Upper lobe of left lung (tissue), 6 donors: ENCODE results near the gene FAM228B. TPM values are rescaled to one million over a fixed set of nuclear protein-coding genes. Genes with fewer than 3 reads are reported as not detected.

Experiments
- ATAC-seq, 2 donors: fragments of 200-7000 bp; cut with Tn5 transposase; one replicate each; pipeline ENCODE4 v1.9.1; 2022; ENCODE audit warnings: mild to moderate bottlenecking in 2 of 2, moderate library complexity in 2 of 2; ENCODE audit not compliant: low FRiP score in 2 of 2
- DNase-seq, 2 donors: peaks; one replicate each; pipeline ENCODE4 v3.0.0-alpha.2; 2019 to 2020
- H3K27ac ChIP-seq, 4 donors: fragments of 200-600 bp; sonication (generic); one replicate each; pipeline ENCODE4 v1.5.1; 2016 to 2019
- H3K27me3 ChIP-seq, 4 donors: fragments of 200-600 bp; sonication (generic); one replicate each; pipeline ENCODE4 v1.5.1; 2017 to 2019
- H3K36me3 ChIP-seq, 4 donors: fragments of 200-600 bp; sonication (generic); one replicate each; pipeline ENCODE4 v1.5.1; 2016 to 2019
- H3K4me1 ChIP-seq, 4 donors: fragments of 200-600 bp; sonication (generic); one replicate each; pipeline ENCODE4 v1.5.1; 2018 to 2019
- H3K4me3 ChIP-seq, 4 donors: fragments of 200-600 bp; sonication (generic); one replicate each; pipeline ENCODE4 v1.5.1; 2017 to 2019; ENCODE audit warnings: mild to moderate bottlenecking in 2 of 4, moderate library complexity in 1 of 4
- H3K9me3 ChIP-seq, 4 donors: fragments of 200-600 bp; sonication (generic); one replicate each; pipeline ENCODE4 v1.5.1; 2018 to 2019
- EP300 ChIP-seq, 4 donors: sonication (generic); formaldehyde crosslinking; IDR thresholded peaks; one replicate each; pipeline ENCODE4 v1.5.1; 2017; ENCODE audit warnings: antibody characterized with exemption in 4 of 4, control low read depth in 2 of 4
- POLR2A ChIP-seq, 4 donors: fragments of 450-650 bp; IDR thresholded peaks; one replicate each; pipeline ENCODE4 v1.5.1; 2016 to 2017; ENCODE audit warnings: antibody characterized with exemption in 4 of 4, mild to moderate bottlenecking in 2 of 4
- POLR2AphosphoS5 ChIP-seq, 2 donors: sonication (generic); formaldehyde crosslinking; IDR thresholded peaks; one replicate each; pipeline ENCODE4 v1.5.1; 2017; ENCODE audit warnings: antibody characterized with exemption in 2 of 2
- WGBS, 2 donors: methylation state at CpG; one replicate each; pipeline ENCODE4 v1.1.5; 2017 to 2018; 5-methylcytosine and 5-hydroxymethylcytosine counted together
- total RNA-seq, 6 donors: library from RNA; depleted of rRNA in 4 of 6; stranded (reverse); fragments of >200 nt in 4 of 6; gene quantifications; one replicate each; pipeline versions ENCODE4 v1.1.0 to v1.2.1, GENCODE V29; 2016 to 2021
- TF ChIP-seq, protein P1 (sequence below), 6 experiments: fragments of 450-650 bp in 4 of 6; fragments of 200-600 bp in 2 of 6; sonication (generic) in 2 of 6; IDR thresholded peaks; one replicate each; pipeline ENCODE4 v1.5.1; 2016 to 2019; ENCODE audit warnings: antibody characterized with exemption in 6 of 6
- donor health status: DM: no; HTN: no; CAD: no; lungs with moderate emphysema.
- donor health status: DM: no; HTN: yes; CAD: no; lungs with severe emphysema.

FAM228B gene
- total RNA-seq, 6 donors from 2014 or later, result 15.5 to 28.3 (median 22.8) TPM

DNA sequence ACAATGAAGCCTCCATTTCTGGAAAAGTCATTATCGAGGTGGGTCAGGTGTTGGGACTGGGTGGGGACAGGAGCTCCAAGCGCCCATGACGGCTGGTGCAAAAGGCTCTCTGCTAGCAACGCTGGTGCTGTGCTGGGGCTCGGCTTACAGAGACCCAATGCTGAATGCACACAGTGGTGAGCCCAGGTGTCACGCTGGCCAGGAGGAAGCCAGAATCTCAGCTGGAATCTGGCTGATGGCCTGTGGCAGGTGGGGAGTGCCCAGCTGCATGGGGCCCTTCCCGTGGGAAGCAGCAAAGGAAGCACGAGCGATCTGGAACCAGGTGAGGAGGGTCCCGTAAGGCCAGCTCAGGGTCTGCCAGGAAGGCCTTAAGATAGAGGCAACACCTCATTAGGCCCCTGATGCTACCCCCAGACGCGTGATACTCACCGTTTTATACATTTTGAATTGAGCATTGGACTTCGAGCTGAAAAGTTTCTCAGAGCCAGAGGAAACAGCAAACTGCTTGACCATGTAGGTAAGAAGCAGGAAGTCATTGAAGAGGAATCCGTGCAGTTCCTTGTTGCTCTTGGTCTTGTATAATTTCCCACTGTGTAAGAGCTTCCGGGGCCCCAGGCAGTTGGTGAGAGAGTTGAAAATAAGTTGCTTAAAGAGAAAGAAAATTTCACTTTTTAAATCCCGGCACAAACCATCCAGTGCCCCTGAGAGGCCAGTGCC lies 86.3 kb downstream of the FAM228B start:
- TF ChIP-seq POLR2AphosphoS5 (IDR thresholded peaks at IDR 0.05) (no peak), POLR2A (IDR thresholded peaks at IDR 0.05) (no peak), EP300 (IDR thresholded peaks at IDR 0.05) (no peak)
- TF ChIP-seq, protein P1, sequence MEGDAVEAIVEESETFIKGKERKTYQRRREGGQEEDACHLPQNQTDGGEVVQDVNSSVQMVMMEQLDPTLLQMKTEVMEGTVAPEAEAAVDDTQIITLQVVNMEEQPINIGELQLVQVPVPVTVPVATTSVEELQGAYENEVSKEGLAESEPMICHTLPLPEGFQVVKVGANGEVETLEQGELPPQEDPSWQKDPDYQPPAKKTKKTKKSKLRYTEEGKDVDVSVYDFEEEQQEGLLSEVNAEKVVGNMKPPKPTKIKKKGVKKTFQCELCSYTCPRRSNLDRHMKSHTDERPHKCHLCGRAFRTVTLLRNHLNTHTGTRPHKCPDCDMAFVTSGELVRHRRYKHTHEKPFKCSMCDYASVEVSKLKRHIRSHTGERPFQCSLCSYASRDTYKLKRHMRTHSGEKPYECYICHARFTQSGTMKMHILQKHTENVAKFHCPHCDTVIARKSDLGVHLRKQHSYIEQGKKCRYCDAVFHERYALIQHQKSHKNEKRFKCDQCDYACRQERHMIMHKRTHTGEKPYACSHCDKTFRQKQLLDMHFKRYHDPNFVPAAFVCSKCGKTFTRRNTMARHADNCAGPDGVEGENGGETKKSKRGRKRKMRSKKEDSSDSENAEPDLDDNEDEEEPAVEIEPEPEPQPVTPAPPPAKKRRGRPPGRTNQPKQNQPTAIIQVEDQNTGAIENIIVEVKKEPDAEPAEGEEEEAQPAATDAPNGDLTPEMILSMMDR (IDR thresholded peaks at IDR 0.05), result no peak
- Histone ChIP-seq H3K9me3 (no peaks in the 10 kb centered on the region), H3K4me1 (no peaks in the 10 kb centered on the region), H3K36me3 (peaks cover 50 to 98% (median 82%) of the 10 kb centered on the region in 4 donors), H3K27ac (no peak overlapping the region), H3K27me3 (no peaks in the 10 kb centered on the region), H3K4me3 (no peak overlapping the region)
- ATAC-seq, result no peak
- peak in 1 of 2 donors; percentile 25 for DNase-seq
- WGBS, 2 donors, result 81 to 82% methylated on average over 13 to 17 of the region's 17 CpGs

DNA sequence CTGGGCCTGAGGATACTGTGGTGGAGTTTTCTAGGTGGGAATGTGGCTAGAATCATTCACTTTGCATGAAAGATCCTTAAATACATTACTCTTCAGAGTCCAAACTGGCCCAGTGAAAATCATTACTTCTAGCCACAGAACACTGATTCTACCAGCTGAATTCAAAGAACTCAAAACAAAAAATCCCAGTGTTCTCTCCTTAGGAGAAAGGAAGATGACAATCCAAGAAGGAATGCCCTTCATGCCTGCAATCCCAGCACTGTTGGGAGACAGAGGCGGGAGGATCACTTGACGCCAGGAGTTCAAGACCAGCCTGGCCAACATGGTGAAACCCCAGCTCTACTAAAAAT lies 86.8 kb downstream of the FAM228B start:
- peaks cover 51 to 98% (median 80%) of the 10 kb centered on the region in 4 donors for H3K36me3 ChIP-seq
- no peak overlapping the region for H3K27ac ChIP-seq
- 89 to 100% methylated on average over 2 of the region's 2 CpGs for WGBS, 2 donors
- no peaks in the 10 kb centered on the region for H3K9me3 ChIP-seq
- no peaks in the 10 kb centered on the region for H3K27me3 ChIP-seq
- DNase-seq, result no peak
- no peak for ATAC-seq
- no peaks in the 10 kb centered on the region for H3K4me1 ChIP-seq
- TF ChIP-seq POLR2A (IDR thresholded peaks at IDR 0.05), result no peak
- TF ChIP-seq, protein P1 (IDR thresholded peaks at IDR 0.05), result no peak
- TF ChIP-seq EP300 (IDR thresholded peaks at IDR 0.05), result no peak
- TF ChIP-seq POLR2AphosphoS5 (IDR thresholded peaks at IDR 0.05), result no peak
- no peak overlapping the region for H3K4me3 ChIP-seq

DNA sequence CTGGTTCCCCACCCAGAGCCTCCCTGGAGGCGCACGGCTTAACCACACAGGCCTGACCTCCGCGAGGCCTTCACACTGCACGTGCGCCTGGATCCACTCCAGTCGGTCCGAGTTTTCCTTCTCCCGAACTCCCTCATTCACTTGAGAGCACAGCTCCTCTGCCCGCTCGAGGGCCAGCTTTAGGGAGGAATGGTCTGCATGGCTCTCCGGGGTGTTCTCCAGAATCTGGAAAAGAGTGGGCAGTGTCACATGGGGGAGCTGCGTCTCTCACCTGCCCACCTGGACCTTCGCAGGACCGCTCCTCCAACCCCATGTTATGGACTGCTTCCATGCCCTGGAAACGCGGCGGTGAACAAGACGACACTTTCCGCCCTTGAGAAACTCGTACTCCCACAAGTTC lies 87.5 kb downstream of the FAM228B start:
- H3K27me3 ChIP-seq, result no peaks in the 10 kb centered on the region
- no peak overlapping the region for H3K4me3 ChIP-seq
- ATAC-seq (no peak), DNase-seq (peak in 1 of 2 donors; percentile 34)
- H3K36me3 ChIP-seq, result peaks cover 48 to 98% (median 79%) of the 10 kb centered on the region in 4 donors
- H3K9me3 ChIP-seq, result no peaks in the 10 kb centered on the region
- 94% methylated on average over 21 of the region's 21 CpGs for WGBS, 2 donors
- no peak overlapping the region for H3K27ac ChIP-seq
- TF ChIP-seq POLR2A (IDR thresholded peaks at IDR 0.05) (no peak), POLR2AphosphoS5 (IDR thresholded peaks at IDR 0.05) (no peak), EP300 (IDR thresholded peaks at IDR 0.05) (no peak)
- TF ChIP-seq, protein P1 (IDR thresholded peaks at IDR 0.05), result no peak
- H3K4me1 ChIP-seq, result no peaks in the 10 kb centered on the region

DNA sequence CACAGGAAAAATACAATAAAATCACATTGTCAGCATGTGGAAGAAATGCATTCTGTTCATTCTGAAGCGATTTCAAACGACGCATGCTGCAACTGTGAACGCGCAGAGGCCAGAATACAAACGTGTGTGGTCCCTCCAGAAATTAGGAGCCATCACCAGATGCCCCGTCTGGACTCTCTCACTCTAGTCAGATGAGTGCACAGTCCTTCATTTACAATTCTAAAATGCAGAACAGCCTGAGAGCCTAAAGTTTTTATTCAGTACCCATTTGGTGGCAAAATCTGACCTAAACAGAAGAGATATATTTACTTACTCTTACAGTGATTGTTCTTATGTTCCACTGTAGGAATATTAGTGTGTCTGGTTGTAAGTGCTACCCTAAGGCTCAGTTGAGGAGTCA lies 88.1 kb downstream of the FAM228B start:
- DNase-seq (no peak), ATAC-seq (no peak)
- Histone ChIP-seq H3K36me3 (peaks cover 49 to 98% (median 79%) of the 10 kb centered on the region in 4 donors), H3K9me3 (no peaks in the 10 kb centered on the region), H3K27me3 (no peaks in the 10 kb centered on the region), H3K4me1 (no peaks in the 10 kb centered on the region), H3K27ac (no peak overlapping the region), H3K4me3 (no peak overlapping the region)
- 83 to 91% methylated on average over 7 of the region's 7 CpGs for WGBS, 2 donors
- TF ChIP-seq POLR2A (IDR thresholded peaks at IDR 0.05) (no peak), EP300 (IDR thresholded peaks at IDR 0.05) (no peak), POLR2AphosphoS5 (IDR thresholded peaks at IDR 0.05) (no peak)
- TF ChIP-seq, protein P1 (IDR thresholded peaks at IDR 0.05), result no peak

DNA sequence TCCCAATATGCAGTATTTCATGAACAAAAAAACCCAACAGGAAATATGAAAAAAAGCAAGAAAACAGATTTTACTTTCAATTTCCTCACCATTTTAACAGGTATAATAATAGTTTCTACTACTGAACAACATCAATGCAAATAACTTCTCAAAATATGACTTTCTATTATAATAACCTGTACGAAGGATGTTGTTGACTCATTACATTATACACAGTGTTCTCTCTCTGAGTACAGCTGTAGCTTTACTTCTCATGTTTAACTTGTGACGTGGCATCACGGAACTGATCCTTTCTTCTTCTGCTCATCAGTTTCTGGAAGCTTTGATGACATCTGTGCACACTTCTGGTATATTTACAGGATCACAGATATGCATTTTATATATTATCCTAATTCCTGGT lies 91.6 kb downstream of the FAM228B start:
- ATAC-seq (no peak), DNase-seq (no peak)
- Histone ChIP-seq H3K4me3 (no peak overlapping the region), H3K9me3 (no peaks in the 10 kb centered on the region), H3K36me3 (peaks cover 31 to 99% (median 70%) of the 10 kb centered on the region in 4 donors), H3K4me1 (no peaks in the 10 kb centered on the region), H3K27me3 (no peaks in the 10 kb centered on the region), H3K27ac (no peak overlapping the region)
- TF ChIP-seq, protein P1 (IDR thresholded peaks at IDR 0.05), result no peak
- TF ChIP-seq POLR2A (IDR thresholded peaks at IDR 0.05) (no peak), EP300 (IDR thresholded peaks at IDR 0.05) (no peak), POLR2AphosphoS5 (IDR thresholded peaks at IDR 0.05) (no peak)
- 91 to 92% methylated on average over 3 of the region's 3 CpGs for WGBS, 2 donors
